ENCODE results near the gene PRDM16. TPM values are rescaled to one million over a fixed set of nuclear protein-coding genes. Genes with fewer than 3 reads are reported as not detected.

Gene PRDM16
- total RNA-seq, 2 donors from 2014 or later, result 0.79 to 6.1 TPM

DNA sequence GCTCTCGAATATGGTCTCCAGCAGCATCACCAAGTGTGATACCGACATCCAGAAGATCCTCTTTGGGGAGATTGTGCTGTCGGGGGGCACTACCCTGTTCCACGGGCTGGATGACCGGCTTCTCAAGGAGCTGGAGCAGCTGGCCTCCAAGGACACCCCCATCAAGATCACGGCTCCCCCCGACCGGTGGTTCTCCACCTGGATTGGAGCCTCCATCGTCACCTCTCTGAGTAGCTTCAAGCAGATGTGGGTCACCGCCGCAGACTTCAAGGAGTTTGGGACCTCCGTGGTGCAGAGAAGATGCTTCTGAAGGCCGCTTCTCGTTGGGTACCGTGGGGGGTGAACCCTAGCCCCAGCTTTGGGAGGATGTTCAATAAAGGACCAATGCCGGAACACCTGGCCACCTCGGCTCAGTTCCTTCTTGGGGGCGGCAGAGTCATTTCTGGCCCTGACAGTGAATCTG, 46.5 kb upstream of the PRDM16 start:
- no peak overlapping the region for H3K4me3 ChIP-seq
- H3K36me3 ChIP-seq, result no peaks in the 10 kb centered on the region
- no peaks in the 10 kb centered on the region for H3K4me1 ChIP-seq
- H3K9me3 ChIP-seq, result no peaks in the 10 kb centered on the region
- H3K9ac ChIP-seq (ENCODE audit: low read depth in 2 of 2, low read length in 2 of 2), result no peak overlapping the region
- intact Hi-C loops (cut with DNase I), result no loop called here
- H3K27me3 ChIP-seq, result no peaks in the 10 kb centered on the region
- TF ChIP-seq, protein P1, sequence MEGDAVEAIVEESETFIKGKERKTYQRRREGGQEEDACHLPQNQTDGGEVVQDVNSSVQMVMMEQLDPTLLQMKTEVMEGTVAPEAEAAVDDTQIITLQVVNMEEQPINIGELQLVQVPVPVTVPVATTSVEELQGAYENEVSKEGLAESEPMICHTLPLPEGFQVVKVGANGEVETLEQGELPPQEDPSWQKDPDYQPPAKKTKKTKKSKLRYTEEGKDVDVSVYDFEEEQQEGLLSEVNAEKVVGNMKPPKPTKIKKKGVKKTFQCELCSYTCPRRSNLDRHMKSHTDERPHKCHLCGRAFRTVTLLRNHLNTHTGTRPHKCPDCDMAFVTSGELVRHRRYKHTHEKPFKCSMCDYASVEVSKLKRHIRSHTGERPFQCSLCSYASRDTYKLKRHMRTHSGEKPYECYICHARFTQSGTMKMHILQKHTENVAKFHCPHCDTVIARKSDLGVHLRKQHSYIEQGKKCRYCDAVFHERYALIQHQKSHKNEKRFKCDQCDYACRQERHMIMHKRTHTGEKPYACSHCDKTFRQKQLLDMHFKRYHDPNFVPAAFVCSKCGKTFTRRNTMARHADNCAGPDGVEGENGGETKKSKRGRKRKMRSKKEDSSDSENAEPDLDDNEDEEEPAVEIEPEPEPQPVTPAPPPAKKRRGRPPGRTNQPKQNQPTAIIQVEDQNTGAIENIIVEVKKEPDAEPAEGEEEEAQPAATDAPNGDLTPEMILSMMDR (IDR thresholded peaks at IDR 0.05), result no peak
- no peak for DNase-seq
- no peak overlapping the region for H3K27ac ChIP-seq

DNA sequence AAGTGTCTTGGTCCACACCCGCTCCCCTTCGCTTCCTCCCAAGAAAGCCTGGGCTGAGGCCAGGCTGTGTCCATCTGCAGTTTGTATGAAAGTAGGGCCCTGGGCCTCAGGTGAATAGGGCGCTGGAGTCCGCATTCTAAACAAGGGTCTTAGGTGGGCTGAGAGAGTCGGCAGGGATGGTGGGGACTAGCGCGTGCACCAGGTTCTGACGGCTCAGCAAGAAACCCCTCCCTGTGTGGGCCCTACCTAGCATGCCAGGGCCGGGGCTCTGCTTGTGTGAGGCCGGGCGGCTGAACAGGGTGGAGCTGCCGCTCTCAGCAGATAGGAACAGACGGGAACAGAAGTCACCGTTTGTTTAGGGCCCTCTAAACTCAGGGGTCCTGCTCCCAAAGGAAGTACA, 46.0 kb upstream of the PRDM16 start:
- Histone ChIP-seq H3K27me3 (no peaks in the 10 kb centered on the region), H3K36me3 (no peaks in the 10 kb centered on the region), H3K4me3 (no peak overlapping the region), H3K9ac (ENCODE audit: low read depth in 2 of 2, low read length in 2 of 2) (no peak overlapping the region), H3K27ac (no peak overlapping the region), H3K4me1 (no peaks in the 10 kb centered on the region), H3K9me3 (no peaks in the 10 kb centered on the region)
- TF ChIP-seq, protein P1 (IDR thresholded peaks at IDR 0.05), result no peak
- intact Hi-C loops (cut with DNase I), result no loop called here
- DNase-seq, result no peak

DNA sequence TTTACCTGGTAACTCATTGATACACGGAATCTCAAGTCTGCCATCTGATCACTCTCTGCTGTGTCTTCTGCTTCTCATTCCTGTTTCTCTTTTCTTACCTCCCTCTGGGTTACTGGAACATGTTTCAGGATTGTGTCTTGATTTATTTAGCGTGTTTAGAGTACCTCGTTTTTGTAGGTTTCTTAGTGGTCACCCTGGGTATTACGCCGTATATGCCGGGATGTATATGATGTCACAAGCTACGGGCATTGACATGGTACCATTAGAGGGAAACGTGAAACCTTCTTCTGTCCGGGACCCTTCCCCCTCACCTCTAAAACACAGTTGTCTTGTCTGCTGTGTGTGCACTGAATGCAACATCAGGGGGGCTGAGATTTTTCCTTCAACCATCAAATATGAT, 45.0 kb upstream of the PRDM16 start:
- no peaks in the 10 kb centered on the region for H3K36me3 ChIP-seq
- intact Hi-C loops (cut with DNase I), result no loop called here
- no peak for DNase-seq
- H3K27ac ChIP-seq, result no peak overlapping the region
- H3K27me3 ChIP-seq, result no peaks in the 10 kb centered on the region
- H3K4me1 ChIP-seq, result no peaks in the 10 kb centered on the region
- no peak overlapping the region for H3K9ac ChIP-seq (ENCODE audit: low read depth in 2 of 2, low read length in 2 of 2)
- TF ChIP-seq, protein P1 (IDR thresholded peaks at IDR 0.05), result no peak
- no peaks in the 10 kb centered on the region for H3K9me3 ChIP-seq
- no peak overlapping the region for H3K4me3 ChIP-seq

DNA sequence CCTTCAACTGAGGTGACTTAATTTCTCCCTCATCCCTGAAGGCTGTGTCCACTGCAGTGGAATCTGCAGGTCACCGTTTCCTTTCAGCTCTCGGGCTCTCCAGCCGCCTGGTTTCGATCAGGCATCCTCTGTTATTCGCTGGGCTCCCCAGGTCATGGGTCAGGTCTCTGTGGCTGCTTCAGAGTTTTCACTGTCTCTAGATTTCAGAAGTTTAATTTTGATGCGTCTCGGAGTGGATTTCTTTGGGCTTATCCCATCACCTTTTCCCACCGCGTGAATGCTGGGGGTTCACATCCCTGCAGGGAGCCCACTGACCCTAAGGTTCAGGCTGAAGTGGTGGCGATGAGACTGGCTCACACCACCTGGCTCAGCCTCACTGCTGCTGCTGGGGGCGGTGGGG, 44.4 kb upstream of the PRDM16 start:
- no peaks in the 10 kb centered on the region for H3K27me3 ChIP-seq
- H3K36me3 ChIP-seq, result no peaks in the 10 kb centered on the region
- TF ChIP-seq, protein P1 (IDR thresholded peaks at IDR 0.05), result no peak
- intact Hi-C loops (cut with DNase I), result no loop called here
- no peak overlapping the region for H3K4me3 ChIP-seq
- no peaks in the 10 kb centered on the region for H3K4me1 ChIP-seq
- H3K27ac ChIP-seq, result no peak overlapping the region
- no peaks in the 10 kb centered on the region for H3K9me3 ChIP-seq
- H3K9ac ChIP-seq (ENCODE audit: low read depth in 2 of 2, low read length in 2 of 2), result no peak overlapping the region
- no peak for DNase-seq

DNA sequence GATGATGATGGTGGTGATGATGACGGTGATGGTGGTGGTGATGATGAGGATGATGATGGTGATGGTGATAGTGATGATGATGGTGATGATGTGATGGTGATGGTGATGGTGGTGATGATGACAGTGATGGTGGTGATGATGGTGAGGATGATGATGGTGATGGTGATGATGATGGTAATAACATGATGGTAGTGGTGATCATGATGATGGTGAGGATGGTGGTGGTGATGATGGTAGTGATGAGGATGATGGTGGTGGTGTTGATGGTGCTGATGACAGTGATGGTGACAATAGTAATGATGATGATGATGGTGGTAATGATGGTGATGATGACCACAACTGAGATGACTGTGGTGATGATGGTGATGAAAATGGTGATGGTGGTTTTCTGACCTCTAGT, 42.9 kb upstream of the PRDM16 start:
- Histone ChIP-seq H3K36me3 (no peaks in the 10 kb centered on the region), H3K4me1 (no peaks in the 10 kb centered on the region), H3K9me3 (no peaks in the 10 kb centered on the region), H3K27me3 (no peaks in the 10 kb centered on the region), H3K4me3 (no peak overlapping the region), H3K27ac (no peak overlapping the region), H3K9ac (ENCODE audit: low read depth in 2 of 2, low read length in 2 of 2) (no peak overlapping the region)
- TF ChIP-seq, protein P1 (IDR thresholded peaks at IDR 0.05), result no peak
- intact Hi-C loops (cut with DNase I), result no loop called here
- no peak for DNase-seq

Data from colonic mucosa (tissue), 4 donors.